NCI-H524 treated with DMSO at 0.1 percent for 48 hours (cell line): ENCODE results near the gene CMIP.

ENCODE experiments used
- DNase-seq: peaks from one replicate; lab custom pipeline; 2025; lab: John Stamatoyannopoulos, UW

CMIP gene

GRCh38 chr16:81659249-81659648 lies 214.6 kb downstream of the CMIP start:
- DNase-seq, result no peak

- no peak for DNase-seq
Observed at GRCh38 chr16:81661082-81661481, 216.5 kb downstream of the CMIP start.

- no peak for DNase-seq
Observed at GRCh38 chr16:81664153-81664552, 219.5 kb downstream of the CMIP start.

- DNase-seq, result no peak
Observed at GRCh38 chr16:81665588-81665987, 221.0 kb downstream of the CMIP start.

GRCh38 chr16:81666113-81666512 lies 221.5 kb downstream of the CMIP start:
- DNase-seq, result no peak

- no peak for DNase-seq
Observed at GRCh38 chr16:81668243-81669097, 223.9 kb downstream of the CMIP start.

DNA sequence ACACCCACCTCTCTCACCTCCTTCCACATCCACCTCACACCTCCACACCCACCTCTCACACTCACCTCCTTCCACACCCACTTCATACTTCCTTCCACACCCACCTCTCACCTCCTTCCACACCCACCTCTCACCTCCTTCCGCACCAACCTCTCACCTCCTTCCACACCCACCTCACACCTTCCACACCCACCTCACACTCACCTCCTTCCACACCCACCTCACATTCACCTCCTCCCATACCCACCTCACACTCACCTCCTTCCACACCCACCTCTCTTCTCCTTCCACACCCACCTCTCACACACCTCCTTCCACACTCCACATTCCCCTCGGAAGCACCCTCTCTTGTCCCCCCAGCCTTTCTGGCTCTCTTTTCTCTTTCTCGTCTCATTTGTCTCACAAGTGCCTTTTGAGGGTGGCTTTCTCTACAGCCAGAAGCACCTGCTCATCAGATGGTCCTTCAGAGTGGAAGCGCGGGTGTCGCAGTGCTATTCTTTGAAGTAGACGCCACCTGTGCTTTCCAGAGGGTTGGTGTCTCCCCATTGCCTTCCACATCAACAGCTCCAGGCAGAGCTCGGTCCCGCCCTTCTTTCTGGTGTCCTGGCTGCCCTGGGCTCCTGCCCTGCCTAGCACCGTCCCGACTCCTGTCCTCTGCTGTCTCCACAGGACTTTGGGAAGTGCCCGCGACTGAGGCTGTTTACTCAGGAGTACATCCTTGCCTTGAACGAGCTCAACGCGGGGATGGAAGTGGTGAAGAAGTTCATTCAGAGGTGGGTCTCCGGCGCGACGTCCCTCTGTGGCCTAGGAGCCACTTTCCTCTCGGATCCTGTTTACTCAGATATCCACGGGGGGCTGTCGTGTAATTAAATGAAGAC lies 225.1 kb downstream of the CMIP start:
- no peak for DNase-seq

DNA sequence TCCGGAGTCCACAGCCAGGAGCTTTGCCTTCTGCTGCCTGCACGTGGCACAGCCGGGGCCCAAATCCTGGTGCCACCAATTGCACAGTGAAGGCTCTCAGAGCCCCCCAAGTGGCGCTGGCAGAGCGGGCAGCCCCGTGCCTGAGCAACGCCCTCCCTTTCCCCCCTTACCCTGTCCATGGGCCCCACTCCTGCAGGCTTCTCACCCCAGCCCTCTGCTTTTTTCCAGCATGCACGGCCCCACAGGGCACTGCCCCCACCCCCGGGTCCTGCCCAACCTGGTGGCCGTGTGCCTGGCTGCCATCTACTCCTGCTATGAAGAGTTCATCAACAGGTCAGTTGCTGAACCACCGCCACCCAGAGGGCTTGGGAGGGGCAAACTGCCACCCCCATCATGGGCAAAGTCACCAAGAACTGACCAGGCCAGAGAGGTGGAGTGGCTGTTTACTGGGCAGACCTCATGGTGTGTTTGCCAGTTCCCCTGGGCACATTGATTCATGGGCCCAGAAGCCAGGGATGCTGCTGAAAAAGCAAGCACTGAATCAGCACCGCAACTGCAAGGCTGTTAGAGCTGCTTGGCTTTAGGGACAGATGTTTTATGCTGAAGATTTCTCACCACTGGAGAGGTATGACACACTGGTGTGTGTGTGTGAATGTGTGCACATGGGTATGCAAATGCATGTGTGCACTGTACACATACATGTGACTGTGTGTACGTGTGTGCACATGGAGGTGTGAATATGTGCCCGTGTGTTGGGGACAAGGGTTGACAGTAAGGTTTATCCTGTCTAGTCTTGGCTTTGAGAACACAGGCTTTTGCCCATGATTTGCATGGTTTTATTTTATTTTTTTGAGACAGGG lies 227.4 kb downstream of the CMIP start:
- DNase-seq, result no peak

DNA sequence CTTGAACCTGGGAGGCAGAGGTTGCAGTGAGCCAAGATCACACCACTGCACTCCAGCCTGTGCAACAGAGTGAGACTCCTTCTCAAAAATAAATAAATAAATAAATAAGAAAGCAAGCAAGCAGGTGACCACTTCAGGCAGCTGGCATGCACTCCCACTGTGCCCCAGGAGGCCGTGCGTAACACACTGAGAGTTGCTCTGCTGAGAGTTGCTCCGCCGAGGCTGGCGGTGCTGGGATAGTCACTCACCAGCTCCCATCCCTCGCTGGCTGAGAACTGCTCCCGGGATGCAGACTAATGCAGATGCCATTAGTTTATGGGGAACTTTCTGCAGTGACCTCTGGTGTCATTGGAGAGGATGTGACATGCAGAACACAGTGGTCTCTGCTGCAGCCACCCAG lies 228.8 kb downstream of the CMIP start:
- DNase-seq, result no peak

DNA sequence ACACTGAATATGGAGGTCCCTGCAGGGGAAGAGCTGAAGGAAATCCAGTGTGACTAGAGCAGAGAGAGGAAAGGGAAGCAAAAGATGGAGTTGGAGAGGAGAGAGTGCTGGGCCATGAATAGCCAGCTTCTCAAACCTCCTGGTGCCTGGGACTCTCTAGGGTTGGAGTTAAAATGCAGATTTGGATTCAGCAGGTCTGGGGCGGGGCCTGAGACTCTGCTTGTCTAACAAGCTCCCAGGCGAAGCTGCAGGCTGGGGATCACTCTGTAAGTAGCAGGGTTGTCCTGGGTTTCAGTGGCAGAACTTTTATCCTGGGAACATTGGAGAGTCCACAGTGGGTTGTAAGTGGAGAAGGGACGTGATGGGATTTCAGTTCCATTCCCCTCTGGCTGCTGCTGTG lies 231.1 kb downstream of the CMIP start:
- DNase-seq, result no peak

GRCh38 chr16:81676066-81676882 lies 231.7 kb downstream of the CMIP start:
- DNase-seq, result no peak

GRCh38 chr16:81676883-81677737 lies 232.5 kb downstream of the CMIP start:
- no peak for DNase-seq

- no peak for DNase-seq
Observed at GRCh38 chr16:81678326-81679095, 233.9 kb downstream of the CMIP start.

DNA sequence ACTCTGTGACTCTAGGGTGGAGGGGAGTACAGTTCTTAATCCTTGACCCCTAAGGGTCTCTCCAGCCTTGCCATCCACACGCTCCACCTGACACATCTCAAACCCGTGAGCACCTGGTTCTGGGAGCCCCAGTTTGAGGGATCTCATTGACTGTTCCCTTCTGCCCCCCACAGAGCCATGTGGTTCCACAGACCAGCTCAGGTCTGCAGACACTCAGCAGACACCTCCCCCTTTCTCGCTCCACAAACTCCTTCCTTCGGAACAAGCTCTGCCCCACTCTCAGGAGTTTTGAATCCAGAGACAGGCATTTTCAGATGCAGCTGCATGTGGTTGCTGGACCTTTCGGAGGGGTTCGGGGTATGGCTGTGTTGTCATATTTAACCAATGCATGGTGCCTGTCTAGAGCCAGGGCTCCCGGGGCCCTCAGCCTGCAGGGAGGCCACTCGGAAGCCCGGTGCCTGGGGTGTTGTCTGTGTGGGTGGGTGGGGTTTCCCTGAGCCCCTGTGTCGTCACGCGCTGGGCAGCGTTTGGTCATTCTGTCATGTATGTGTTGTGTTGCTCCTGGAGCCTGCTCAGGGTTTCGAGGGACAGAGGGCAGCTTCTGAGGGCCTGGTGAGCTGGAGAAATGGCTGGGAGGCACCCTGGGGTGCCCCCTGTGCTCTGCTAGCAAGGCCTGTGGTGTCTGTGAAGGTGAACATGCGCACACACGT lies 235.3 kb downstream of the CMIP start:
- DNase-seq, result no peak

DNA sequence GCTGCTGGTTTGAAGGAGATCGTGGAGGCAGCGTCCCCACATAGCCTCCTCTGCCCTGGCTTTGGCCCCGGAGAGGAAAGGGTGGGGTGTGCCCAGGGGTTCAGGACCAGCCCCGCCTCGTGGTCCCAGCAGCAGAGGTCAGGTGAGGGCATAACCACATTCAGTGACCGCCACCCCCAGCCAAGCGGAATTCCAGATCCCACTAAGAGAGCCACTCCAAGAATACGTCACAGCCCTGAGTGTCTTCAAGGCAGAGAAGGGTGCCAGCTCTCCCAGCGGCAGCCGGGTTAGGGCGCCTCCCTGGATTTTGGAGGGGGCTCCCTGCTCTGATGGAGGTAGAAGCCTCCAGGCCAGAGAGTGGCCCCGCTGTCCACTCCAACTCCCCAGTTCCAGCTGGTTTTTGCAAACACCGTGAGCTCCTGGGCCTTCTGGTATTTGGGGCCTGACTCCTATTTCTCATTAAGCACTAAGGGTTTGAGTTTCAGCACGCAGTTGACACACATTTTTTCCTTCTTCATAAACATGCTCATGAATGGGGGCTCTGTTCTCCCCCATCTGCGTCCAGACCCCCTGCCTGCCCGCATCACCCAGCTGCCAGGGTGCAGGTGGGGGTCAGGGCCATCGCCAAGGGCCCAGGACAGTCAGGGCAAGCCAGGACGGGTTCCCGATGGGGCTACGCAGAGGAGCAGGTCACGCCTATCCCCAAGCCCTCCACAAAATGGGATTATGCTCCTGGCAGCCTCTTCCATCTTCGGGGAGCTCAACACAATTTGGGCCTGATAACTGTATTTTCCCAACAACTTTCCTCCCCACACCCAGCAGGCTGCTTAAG lies 236.1 kb downstream of the CMIP start:
- no peak for DNase-seq

GRCh38 chr16:81681311-81681710 lies 236.7 kb downstream of the CMIP start:
- no peak for DNase-seq

DNA sequence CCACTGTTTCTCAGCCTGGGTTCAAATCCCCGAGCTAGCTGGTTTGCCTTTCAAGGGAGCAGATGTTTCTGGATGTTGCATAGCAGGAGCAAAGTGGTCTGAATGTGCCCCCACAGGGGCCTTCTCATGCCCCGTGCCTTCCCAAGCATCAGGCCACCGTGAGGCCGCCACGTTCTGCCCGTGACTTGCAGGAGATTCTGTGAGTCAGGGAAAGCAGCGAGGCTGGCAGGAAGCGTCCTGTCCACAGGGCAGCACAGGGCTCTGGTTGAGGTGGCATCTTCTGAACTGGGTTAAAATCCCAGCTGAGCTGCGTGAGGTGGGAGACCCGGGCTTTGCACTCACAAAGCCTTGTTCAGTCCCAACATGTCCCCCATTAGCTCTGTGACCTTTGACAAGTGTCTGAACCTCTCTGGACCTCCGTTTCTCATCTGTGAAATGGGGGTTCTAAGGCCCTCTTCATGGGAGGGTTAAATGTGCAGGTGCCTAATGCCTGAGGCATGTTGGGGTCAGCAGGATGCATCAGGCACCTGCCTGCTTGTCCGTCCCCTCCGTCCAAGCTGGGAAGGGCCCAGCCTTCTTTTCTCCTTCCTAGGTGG lies 239.7 kb downstream of the CMIP start:
- DNase-seq, result no peak

DNA sequence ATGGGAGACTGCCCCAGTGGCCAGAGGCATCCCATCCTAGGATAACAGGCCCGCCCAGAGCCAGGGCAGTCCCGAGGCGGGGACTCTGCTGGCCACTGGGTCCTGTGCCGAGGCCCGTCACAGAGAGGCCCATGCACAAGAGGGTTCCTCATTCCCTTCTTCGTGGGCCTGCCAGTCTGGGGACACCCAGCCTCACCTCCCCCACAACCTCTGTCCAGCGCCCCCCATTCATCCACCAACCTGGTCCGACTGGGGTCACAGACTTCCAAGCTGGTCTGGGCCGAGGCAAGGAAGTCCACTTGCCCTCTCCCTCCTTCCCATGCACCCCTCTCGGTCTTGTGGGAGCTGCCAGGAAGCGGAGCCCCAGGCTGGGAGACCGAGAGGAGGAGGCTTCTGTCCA lies 240.3 kb downstream of the CMIP start:
- DNase-seq, result no peak
